GM21717 (cell line): ENCODE results near the gene ITGB8.

Experiments
- ATAC-seq: cut with Tn5 transposase; IDR thresholded peaks from one replicate; pipeline ENCODE4 v1.9.1; 2021; ENCODE audit warnings: mild to moderate bottlenecking, moderate library complexity; ENCODE audit not compliant: unreplicated experiment

The ITGB8 gene

GRCh38 chr7:20450536-20450935, 119.8 kb downstream of the ITGB8 start:
- ATAC-seq: no peak

- ATAC-seq: no peak
Observed at GRCh38 chr7:20454202-20454601, 123.5 kb downstream of the ITGB8 start.

GRCh38 chr7:20456701-20457100, 126.0 kb downstream of the ITGB8 start:
- ATAC-seq: no peak

GRCh38 chr7:20458521-20458920, 127.8 kb downstream of the ITGB8 start:
- ATAC-seq: no peak

- no peak for ATAC-seq
Observed at GRCh38 chr7:20459419-20459818, 128.7 kb downstream of the ITGB8 start.

GRCh38 chr7:20464891-20465290, 134.2 kb downstream of the ITGB8 start:
- no peak for ATAC-seq
